GM10248 (cell line): ENCODE data around the gene OBI1.

Experiments
- CTCF ChIA-PET: fragments of 300-600 bp; sonication (Branson Sonifier 250); formaldehyde crosslinking; extraction: SDS; loops from one replicate; lab custom pipeline; 2021; ENCODE audit warnings: antibody characterized with exemption; lab: Yijun Ruan, JAX
- POLR2A ChIA-PET: fragments of 350-650 bp; sonication (Branson Sonifier 250); formaldehyde crosslinking; extraction: SDS; loops from one replicate; lab custom pipeline; 2020; ENCODE audit warnings: antibody characterized with exemption; lab: Yijun Ruan, JAX
- DNase-seq: peaks from one replicate; pipeline ENCODE4 v3.0.0; 2012; ENCODE audit errors: extremely low spot score
- CTCF ChIP-seq: IDR thresholded peaks from 2 replicates; pipeline ENCODE4 v1.5.1; 2012; ENCODE audit warnings: mild to moderate bottlenecking, low read depth; ENCODE audit errors: extremely low read depth, missing control alignments, control extremely low read depth

OBI1 gene

GRCh38 chr13:78610381-78610883 lies 48.5 kb downstream of the OBI1 start:
- no peak for DNase-seq
- CTCF ChIA-PET: no interaction called here
- POLR2A ChIA-PET: no interaction called here
- TF ChIP-seq CTCF: no peak

GRCh38 chr13:78609464-78610205 lies 49.3 kb downstream of the OBI1 start:
- TF ChIP-seq CTCF: no peak
- ChIA-PET CTCF (interaction anchor here (1.1 kb wide), 1 partner anchor 370 kb away, joined by 3 read pairs; no protein-coding TSS in a partner anchor), POLR2A (no interaction called here)
- DNase-seq: no peak

GRCh38 chr13:78608688-78609463 lies 50.1 kb downstream of the OBI1 start:
- TF ChIP-seq CTCF: no peak
- ChIA-PET CTCF (interaction anchor here (1.1 kb wide), 1 partner anchor 369 kb away, joined by 3 read pairs; no protein-coding TSS in a partner anchor), POLR2A (no interaction called here)
- DNase-seq: no peak

- ChIA-PET CTCF (no interaction called here), POLR2A (no interaction called here)
- no peak for DNase-seq
- TF ChIP-seq CTCF: no peak
These were observed 50.7 kb downstream of the OBI1 start for GRCh38 chr13:78608252-78608687.

- CTCF ChIA-PET: interaction anchor here (1.1 kb wide), 1 partner anchor 13 kb away, joined by 3 read pairs; no protein-coding TSS in a partner anchor
- POLR2A ChIA-PET: no interaction called here
- no peak for TF ChIP-seq CTCF
- no peak for DNase-seq
These were observed 51.3 kb downstream of the OBI1 start for GRCh38 chr13:78607409-78608251.
